GM12891 (cell line): Measurements from ENCODE around the gene DPAGT1.
"Not testable (repeated sequence)": the region's sequence is repeated elsewhere in the genome, so short reads cannot be mapped to it uniquely, and the experiment has no call there.

Experiments
- DNase-seq: peaks from one replicate; pipeline ENCODE4 v3.0.0; 2011; ENCODE audit warnings: low spot score; ENCODE audit not compliant: insufficient read length
- FAIRE-seq: peaks from 2 replicates; lab custom pipeline; 2011; peaks lifted over from hg19 to GRCh38; lab: Jason Lieb, UNC
- PAX5 ChIP-seq: IDR thresholded peaks from 2 replicates; pipeline ENCODE4 v1.6.1; 2011; ENCODE audit warnings: low read length, moderate library complexity, mild to moderate bottlenecking; ENCODE audit not compliant: insufficient read depth, severe bottlenecking
- POLR2A ChIP-seq: IDR thresholded peaks from 2 replicates; pipeline ENCODE4 v1.6.1; 2011; ENCODE audit warnings: low read depth, low read length, control low read depth
- POLR2AphosphoS5 ChIP-seq: IDR thresholded peaks from 2 replicates; pipeline ENCODE4 v1.6.1; 2011; ENCODE audit warnings: low read depth, low read length, control low read depth
- POU2F2 ChIP-seq: IDR thresholded peaks from 2 replicates; pipeline ENCODE4 v1.6.1; 2011; ENCODE audit warnings: low read depth, mild to moderate bottlenecking, control low read depth, low read length, moderate library complexity
- SPI1 ChIP-seq: IDR thresholded peaks from 2 replicates; pipeline ENCODE4 v1.6.1; 2011; ENCODE audit warnings: low read depth, low read length, control low read depth
- TAF1 ChIP-seq: IDR thresholded peaks from 2 replicates; pipeline ENCODE4 v1.6.1; 2011; ENCODE audit warnings: low read depth, low read length, control low read depth

DPAGT1 gene

DNA sequence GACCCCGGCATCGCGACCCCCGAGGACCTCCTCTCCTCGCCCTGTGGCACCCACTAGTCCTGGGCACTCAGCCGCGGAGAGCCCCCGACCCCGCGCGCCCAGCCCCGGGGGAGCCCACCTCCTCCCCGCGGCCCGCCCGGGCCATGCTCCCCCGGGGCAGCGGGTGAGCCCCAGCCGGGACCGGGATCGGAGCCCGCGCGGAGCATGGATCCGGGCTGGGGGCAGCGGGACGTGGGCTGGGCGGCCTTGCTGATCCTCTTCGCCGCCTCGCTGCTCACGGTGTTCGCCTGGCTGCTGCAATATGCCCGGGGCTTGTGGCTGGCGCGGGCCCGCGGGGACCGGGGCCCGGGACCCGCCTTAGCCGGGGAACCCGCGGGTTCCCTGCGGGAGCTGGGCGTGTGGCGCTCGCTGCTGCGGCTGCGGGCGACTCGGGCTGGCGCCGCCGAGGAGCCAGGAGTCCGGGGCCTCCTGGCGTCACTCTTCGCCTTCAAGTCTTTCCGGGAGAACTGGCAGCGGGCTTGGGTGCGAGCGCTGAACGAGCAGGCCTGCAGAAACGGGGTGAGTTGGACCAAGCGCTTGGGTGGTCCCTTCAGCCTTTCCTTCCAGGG, 6.0 kb upstream of the DPAGT1 start:
- DNase-seq (peak; percentile 48), FAIRE-seq (no peak)
- TF ChIP-seq PAX5 (no peak), TAF1 (no peak), SPI1 (no peak), POLR2AphosphoS5 (no peak), POLR2A (no peak)

DNA sequence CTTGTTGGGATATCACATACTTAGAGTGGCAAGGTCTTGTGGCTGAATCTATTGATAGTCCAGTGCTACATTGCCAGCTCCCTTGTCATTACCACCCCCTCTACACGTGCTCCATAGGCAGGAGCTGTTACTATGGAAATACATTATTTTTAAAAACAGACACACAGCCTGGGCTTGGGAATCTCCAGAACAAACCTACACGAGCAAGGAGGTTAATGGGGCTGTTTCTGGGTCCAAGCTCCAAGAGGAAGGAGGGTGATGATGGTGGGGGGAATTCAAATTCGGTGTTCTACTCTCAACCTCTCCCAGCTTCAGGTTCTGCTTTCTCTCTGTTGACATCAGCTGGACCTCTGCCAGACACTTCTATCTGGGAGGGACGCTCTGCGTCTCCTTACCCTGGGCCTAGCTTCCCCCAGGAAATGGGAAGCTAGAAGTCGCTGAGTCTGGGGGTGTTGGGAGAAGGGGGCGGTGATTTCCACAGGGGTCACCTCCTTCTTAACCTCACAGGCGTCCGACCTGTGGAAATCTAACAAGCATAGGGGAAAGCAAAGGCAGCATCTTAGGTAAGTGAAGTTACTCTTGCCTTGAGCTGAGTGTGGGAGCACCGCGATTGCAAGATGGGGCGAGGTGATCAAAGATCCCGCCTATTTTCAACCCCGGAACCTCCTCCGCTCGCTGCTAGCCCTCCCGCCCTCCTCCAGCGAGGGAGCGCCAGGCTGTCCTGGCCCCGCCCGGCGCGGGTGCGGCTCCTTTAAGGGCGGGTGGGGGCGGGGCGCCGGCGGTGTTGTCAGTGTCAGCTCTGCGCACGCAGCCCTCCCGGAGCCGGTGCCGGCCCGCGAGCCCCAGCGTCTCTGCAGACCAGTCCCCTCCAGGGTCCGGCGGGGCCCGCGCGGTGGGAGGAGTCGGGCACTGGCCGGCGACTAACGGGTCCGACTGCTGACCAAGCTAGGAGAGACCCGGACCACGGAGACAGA, 5.2 kb upstream of the DPAGT1 start, which contains the start of gene C2CD2L:
Gene C2CD2L (plus strand): TSS at position 781 of the 974 bp plus-strand sequence. CDS start 398 bp downstream, outside the sequence.
- TF ChIP-seq POLR2A: peak; percentile 66
- peak; percentile 65 for TF ChIP-seq POLR2AphosphoS5
- no peak for TF ChIP-seq SPI1
- DNase-seq (peak; percentile 97), FAIRE-seq (peak; percentile 90)

DNA sequence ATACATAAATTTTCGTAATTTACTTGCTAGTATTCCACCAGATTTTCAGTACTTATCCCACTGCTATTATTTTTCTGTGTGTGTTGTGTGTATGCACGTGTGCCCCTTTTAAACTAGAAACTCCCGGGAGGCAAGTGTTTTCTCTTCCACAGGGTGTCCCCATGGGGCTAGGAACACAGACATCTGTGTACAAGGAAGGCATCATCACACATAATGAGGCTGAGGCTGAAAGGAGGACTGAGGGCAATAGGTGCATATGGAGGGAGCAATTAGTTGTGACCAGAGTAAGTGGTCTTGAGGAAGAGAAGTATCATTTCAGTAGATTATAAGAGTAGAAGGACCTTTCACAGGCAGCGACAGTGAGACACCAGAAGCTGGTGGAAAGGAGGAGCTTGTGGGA, 2.1 kb upstream of the DPAGT1 start:
- DNase-seq (no peak), FAIRE-seq (no peak)
- TF ChIP-seq POLR2AphosphoS5 (no peak), PAX5 (no peak), POU2F2 (no peak), SPI1 (no peak), POLR2A (no peak), TAF1 (no peak)

DNA sequence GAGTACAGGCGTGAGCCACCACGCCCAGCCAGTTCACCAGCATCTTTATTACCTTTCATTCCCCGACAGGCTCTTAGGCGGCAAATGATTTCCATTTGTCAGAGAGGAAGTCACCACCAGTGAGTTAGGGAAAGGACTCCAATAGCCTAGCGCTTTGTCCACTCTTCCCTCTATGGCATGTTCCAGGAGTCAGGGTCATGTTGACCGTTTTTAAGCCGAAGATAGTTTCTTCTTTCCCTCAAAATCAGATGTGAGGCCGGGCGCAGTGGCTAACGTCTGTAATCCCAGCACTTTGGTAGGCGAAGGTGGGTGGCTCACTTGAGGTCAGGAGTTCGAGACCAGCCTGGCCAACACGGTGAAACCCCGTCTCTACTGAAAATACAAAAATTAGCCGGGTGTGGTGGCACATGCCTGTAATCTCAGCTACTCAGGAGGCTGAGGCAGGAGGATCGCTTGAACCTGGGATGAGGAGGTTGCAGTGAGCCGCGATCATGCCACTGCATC, 1.6 kb upstream of the DPAGT1 start:
- FAIRE-seq: not testable (repeated sequence)

DNA sequence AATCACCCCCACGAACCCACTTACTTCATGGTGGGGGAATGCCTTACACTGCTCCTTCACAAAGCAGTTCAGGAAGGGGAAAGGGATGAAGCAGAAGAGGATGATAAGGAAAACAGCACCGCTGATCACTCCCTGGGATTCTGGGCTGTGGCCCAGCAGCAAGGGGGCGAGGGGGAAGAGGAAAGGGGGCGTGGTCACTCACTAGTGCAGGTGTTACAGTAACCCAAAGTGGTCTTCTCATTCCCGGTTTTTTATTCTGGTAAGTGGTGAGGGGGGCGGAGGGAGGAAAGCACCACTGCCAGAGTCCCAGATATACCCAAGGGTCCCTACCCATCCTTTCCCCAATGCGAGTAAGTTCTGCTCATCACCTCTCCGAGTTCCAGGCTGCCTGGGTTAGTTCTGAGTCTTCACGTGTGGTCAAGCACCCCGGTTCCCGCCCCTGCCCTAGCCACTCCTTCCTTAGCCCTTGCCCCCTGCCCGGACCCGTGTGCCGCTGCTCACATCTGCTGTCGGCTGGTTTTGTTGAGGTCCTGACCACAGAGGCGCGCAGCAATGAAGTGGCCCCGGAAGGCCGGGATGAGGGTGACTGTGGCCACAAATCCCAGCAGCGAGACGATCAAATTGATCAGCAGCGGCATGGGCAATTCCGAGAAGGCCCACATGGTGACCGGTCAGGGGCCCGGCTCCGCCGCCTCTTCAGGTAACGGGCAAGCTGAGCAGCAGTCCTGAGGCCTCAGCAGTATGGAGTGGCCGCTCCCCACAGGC, 477 bp downstream of the DPAGT1 start:
- FAIRE-seq (peak; percentile 40), DNase-seq (no peak)
- TF ChIP-seq TAF1 (no peak), POLR2A (no peak), PAX5 (no peak), POLR2AphosphoS5 (no peak), SPI1 (no peak)

More for the DNA sequence above, 1.6 kb upstream of the DPAGT1 start:
- not testable (repeated sequence) for DNase-seq

DNA sequence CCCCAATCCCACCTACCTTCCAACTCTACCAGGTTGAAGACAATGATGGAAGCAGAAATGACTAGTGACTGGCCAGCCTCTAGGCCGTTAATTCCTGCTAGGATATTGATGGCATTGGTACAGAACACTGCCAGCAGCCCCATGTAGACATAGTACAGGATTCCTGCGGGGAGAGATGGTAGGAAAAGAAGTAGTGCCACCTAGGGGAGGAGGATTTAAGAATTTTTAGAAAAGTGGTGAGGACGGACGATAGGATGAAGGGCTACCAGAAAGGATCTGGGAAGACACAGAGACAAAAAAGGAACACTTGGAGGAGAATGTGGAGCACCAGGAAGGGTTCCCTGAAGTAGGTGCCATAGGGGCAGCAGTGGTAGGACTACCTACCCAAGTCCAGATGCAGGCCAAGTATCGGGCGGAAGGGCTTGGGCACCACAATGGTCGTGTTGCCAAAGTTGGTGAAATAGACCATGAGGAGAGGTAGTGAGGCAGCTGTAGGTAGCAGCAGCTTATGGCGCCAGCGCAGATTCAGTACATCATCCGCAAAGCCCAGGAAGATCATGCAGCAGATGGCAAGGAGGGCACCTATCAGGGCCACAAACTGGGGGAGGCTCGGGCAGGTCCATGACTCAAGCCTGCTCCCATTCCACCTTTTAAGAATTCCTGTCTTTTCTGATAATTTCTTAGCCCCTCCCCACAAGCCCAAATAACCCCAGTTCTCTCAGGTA, 1.2 kb downstream of the DPAGT1 start:
- FAIRE-seq (peak; percentile 61), DNase-seq (no peak)
- TF ChIP-seq TAF1 (no peak), POU2F2 (no peak), POLR2A (no peak), POLR2AphosphoS5 (no peak), PAX5 (no peak), SPI1 (no peak)

DNA sequence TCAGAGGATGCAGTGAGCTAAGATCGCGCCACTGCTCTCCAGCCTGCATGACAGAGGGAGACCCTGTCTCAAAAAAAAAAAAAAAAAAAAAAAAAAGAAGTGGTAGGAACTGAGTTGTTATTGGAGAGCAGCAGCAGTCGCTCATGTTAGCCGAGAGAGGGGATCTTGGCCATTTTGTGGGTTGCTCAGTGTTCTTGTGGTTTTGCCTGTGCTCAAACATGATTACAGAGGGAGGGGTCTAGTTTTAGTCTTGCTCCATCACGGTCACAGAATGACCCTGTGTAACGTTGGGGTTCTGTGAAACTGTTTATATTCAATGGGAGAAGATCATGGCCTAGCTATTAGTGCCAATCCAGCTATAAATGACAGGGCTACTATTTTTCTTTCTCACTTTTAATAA, 1.9 kb downstream of the DPAGT1 start:
- TF ChIP-seq PAX5 (no peak), TAF1 (no peak), POU2F2 (no peak), POLR2A (no peak), POLR2AphosphoS5 (no peak), SPI1 (no peak)
- DNase-seq: no peak
- no peak for FAIRE-seq

DNA sequence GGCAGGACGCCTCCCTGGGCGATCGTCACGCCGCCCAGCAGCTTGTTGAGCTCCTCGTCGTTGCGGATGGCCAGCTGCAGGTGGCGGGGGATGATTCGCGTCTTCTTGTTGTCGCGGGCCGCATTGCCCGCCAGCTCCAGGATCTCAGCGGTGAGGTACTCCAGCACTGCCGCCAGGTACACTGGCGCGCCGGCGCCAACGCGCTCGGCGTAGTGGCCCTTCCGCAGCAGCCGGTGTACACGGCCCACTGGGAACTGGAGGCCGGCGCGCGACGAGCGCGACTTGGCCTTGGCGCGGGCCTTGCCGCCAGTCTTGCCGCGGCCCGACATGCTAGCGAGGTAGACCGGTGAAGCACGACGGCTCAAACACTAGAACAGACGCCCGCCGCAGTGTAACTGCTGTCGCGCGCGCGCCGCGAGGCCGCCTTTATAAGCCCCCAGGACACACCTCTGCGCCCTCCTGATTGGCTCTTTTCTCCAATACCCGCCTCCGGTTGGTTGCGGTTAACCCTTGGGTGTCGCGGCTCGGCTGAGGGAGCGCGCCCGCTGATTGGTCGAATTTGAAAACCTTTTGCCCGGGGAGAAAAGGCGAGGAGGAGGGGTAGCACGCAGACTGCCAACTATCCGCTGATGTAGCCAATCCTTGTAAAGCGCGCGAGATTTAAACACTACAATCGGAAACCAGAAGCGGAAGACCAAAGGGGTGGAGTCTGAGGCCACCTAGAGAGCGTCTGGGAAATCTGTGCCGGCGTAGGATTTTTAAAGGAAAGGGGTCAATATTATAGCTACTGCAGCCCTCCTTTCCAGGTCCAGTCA, 6.4 kb downstream of the DPAGT1 start:
- DNase-seq (peak; percentile 92), FAIRE-seq (peak; percentile 98)
- peak; percentile 99 for TF ChIP-seq TAF1
- peak; percentile 40; the same call in 1 of the 2 replicates for TF ChIP-seq SPI1
- peak; percentile 100 for TF ChIP-seq POLR2A
- peak; percentile 100 for TF ChIP-seq POLR2AphosphoS5
- peak; percentile 17 for TF ChIP-seq PAX5
- TF ChIP-seq POU2F2: peak; percentile 96

DNA sequence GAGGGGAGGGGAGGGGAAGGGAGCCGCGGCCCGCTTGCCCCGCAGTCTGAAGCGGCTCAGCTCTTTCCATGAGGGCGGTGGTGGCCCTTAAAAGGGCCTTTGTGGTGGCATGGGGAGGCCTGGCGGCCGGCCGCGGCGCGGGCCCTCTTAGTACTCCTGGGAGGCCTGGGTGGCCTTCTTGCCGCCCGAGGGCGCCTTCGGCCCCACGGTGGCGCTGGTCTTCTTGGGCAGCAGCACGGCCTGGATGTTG, 6.9 kb downstream of the DPAGT1 start:
- FAIRE-seq (no peak), DNase-seq (peak; percentile 46)
- TF ChIP-seq POU2F2: no peak
- no peak for TF ChIP-seq POLR2A
- no peak for TF ChIP-seq SPI1
- no peak for TF ChIP-seq POLR2AphosphoS5
- TF ChIP-seq PAX5: no peak
- no peak for TF ChIP-seq TAF1
